NCI-H2171 treated with DMSO at 0.1 percent for 48 hours (cell line): ENCODE data around the gene PCCA.

Experiments used
- DNase-seq: peaks from one replicate; lab custom pipeline; 2025; lab: John Stamatoyannopoulos, UW

PCCA gene

GRCh38 chr13:100428986-100429385 is 340.1 kb downstream of the PCCA start:
- no peak for DNase-seq

- DNase-seq = no peak
Measured at GRCh38 chr13:100432611-100433010, 343.7 kb downstream of the PCCA start.

GRCh38 chr13:100433475-100433874 is 344.6 kb downstream of the PCCA start:
- no peak for DNase-seq

GRCh38 chr13:100434010-100434763 is 345.3 kb downstream of the PCCA start:
- no peak for DNase-seq

GRCh38 chr13:100436099-100436498 is 347.2 kb downstream of the PCCA start:
- DNase-seq = no peak

GRCh38 chr13:100438059-100438788 is 349.3 kb downstream of the PCCA start:
- no peak for DNase-seq

GRCh38 chr13:100439247-100439970 is 350.5 kb downstream of the PCCA start:
- DNase-seq = no peak

- no peak for DNase-seq
Measured at GRCh38 chr13:100440751-100441425, 352.0 kb downstream of the PCCA start.

GRCh38 chr13:100442095-100442832 is 353.4 kb downstream of the PCCA start:
- no peak for DNase-seq

GRCh38 chr13:100443278-100443997 is 354.5 kb downstream of the PCCA start:
- no peak for DNase-seq

- DNase-seq = no peak
Measured at GRCh38 chr13:100443998-100444328, 355.1 kb downstream of the PCCA start.

- DNase-seq = no peak
Measured at GRCh38 chr13:100447831-100448230, 358.9 kb downstream of the PCCA start.

GRCh38 chr13:100451923-100452322 is 363.0 kb downstream of the PCCA start:
- no peak for DNase-seq

- no peak for DNase-seq
Measured at GRCh38 chr13:100454876-100455275, 366.0 kb downstream of the PCCA start.

- DNase-seq = no peak
Measured at GRCh38 chr13:100458673-100459072, 369.8 kb downstream of the PCCA start.

- DNase-seq = no peak
Measured at GRCh38 chr13:100459747-100460146, 370.9 kb downstream of the PCCA start.

- no peak for DNase-seq
Measured at GRCh38 chr13:100460266-100460665, 371.4 kb downstream of the PCCA start.

GRCh38 chr13:100460791-100461190 is 371.9 kb downstream of the PCCA start:
- DNase-seq = no peak

- DNase-seq = peak; percentile 62
Measured at GRCh38 chr13:100461309-100462030, 372.6 kb downstream of the PCCA start.

GRCh38 chr13:100464006-100464405 is 375.1 kb downstream of the PCCA start:
- DNase-seq = no peak
